Astrocyte (in vitro differentiated cells and primary cell): ENCODE data around the gene CYYR1. TPM values are rescaled to one million over a fixed set of nuclear protein-coding genes. Genes with fewer than 3 reads are reported as not detected.

ENCODE experiments used
- DNase-seq: peaks from one replicate; pipeline ENCODE4 v3.0.0-alpha.2; 2010; ENCODE audit warnings: low read depth
- FAIRE-seq: peaks from 2 replicates; lab custom pipeline; 2011; peaks lifted over from hg19 to GRCh38; lab: Jason Lieb, UNC
- H2AFZ ChIP-seq: 2 replicates; pipeline ENCODE4 v1.6.0; 2012; ENCODE audit warnings: low read depth, low read length, inconsistent platforms
- H3K27ac ChIP-seq: 2 replicates; pipeline ENCODE4 v1.5.1; 2011; ENCODE audit warnings: low read depth, low read length, inconsistent platforms
- H3K27me3 ChIP-seq: 2 replicates; pipeline ENCODE4 v1.6.0; 2011; ENCODE audit warnings: low read length, inconsistent platforms; ENCODE audit not compliant: insufficient read depth
- H3K36me3 ChIP-seq: 2 replicates; pipeline ENCODE4 v1.5.1; 2011; ENCODE audit warnings: low read length, inconsistent platforms; ENCODE audit not compliant: insufficient read depth
- H3K4me1 ChIP-seq: 2 replicates; pipeline ENCODE4 v1.5.1; 2011; ENCODE audit warnings: low read length, inconsistent platforms; ENCODE audit not compliant: insufficient read depth
- H3K4me2 ChIP-seq: 2 replicates; pipeline ENCODE4 v1.6.0; 2012; ENCODE audit warnings: low read length, inconsistent platforms
- H3K4me3 ChIP-seq: 2 replicates; pipeline ENCODE4 v1.5.1; 2011; ENCODE audit warnings: low read depth, mild to moderate bottlenecking, low read length, inconsistent platforms; ENCODE audit not compliant: insufficient read depth
- H3K79me2 ChIP-seq: 2 replicates; pipeline ENCODE4 v1.6.0; 2012; ENCODE audit warnings: mild to moderate bottlenecking, low read length, inconsistent platforms; ENCODE audit not compliant: insufficient read depth
- H3K9ac ChIP-seq: 2 replicates; pipeline ENCODE4 v1.6.0; 2012; ENCODE audit warnings: mild to moderate bottlenecking, low read length, inconsistent platforms
- H3K9me3 ChIP-seq: 2 replicates; pipeline ENCODE4 v1.5.1; 2012; ENCODE audit warnings: low read depth, mild to moderate bottlenecking, low read length, inconsistent platforms; ENCODE audit not compliant: insufficient read depth
- H4K20me1 ChIP-seq: 2 replicates; pipeline ENCODE4 v1.6.0; 2012; ENCODE audit warnings: low read length, inconsistent platforms; ENCODE audit not compliant: insufficient read depth
- H3K27ac Mint-ChIP-seq: one replicate; pipeline ENCODE4 v1.8.0; 2021; ENCODE audit warnings: mild to moderate bottlenecking, mixed read lengths; ENCODE audit not compliant: unreplicated experiment
- H3K27me3 Mint-ChIP-seq: one replicate; pipeline ENCODE4 v1.8.0; 2021; ENCODE audit warnings: low read depth, mixed read lengths; ENCODE audit not compliant: unreplicated experiment
- H3K36me3 Mint-ChIP-seq: one replicate; pipeline ENCODE4 v1.8.0; 2021; ENCODE audit warnings: low read depth, mixed read lengths; ENCODE audit not compliant: unreplicated experiment
- H3K4me1 Mint-ChIP-seq: one replicate; pipeline ENCODE4 v1.8.0; 2021; ENCODE audit warnings: low read depth, mixed read lengths; ENCODE audit not compliant: unreplicated experiment
- H3K4me3 Mint-ChIP-seq: one replicate; pipeline ENCODE4 v1.8.0; 2021; ENCODE audit warnings: mild to moderate bottlenecking, moderate library complexity, mixed read lengths; ENCODE audit not compliant: unreplicated experiment
- H3K9me3 Mint-ChIP-seq: one replicate; pipeline ENCODE4 v1.8.0; 2021; ENCODE audit warnings: mild to moderate bottlenecking, mixed read lengths; ENCODE audit not compliant: unreplicated experiment
- CTCF ChIP-seq: IDR thresholded peaks from 2 replicates; pipeline ENCODE4 v1.5.1; 2011; ENCODE audit warnings: low read depth, mild to moderate bottlenecking, inconsistent platforms, low read length, moderate library complexity; ENCODE audit not compliant: insufficient read depth
- EZH2 ChIP-seq: IDR thresholded peaks from 2 replicates; pipeline ENCODE4 v1.6.1; 2012; ENCODE audit warnings: mild to moderate bottlenecking, low read length, inconsistent platforms; ENCODE audit not compliant: insufficient read depth
- total RNA-seq: library from RNA; stranded (reverse); gene quantifications from 2 replicates; pipeline ENCODE4 v1.2.1, GENCODE V29; 2021

The CYYR1 gene
- total RNA-seq, 1 donor from 2014 or later, result 4.7 TPM

- Mint-ChIP-seq H3K27ac (peak overlapping the region; percentile 73), H3K4me1 (peaks cover 48% of the 10 kb centered on the region), H3K27me3 (no peaks in the 10 kb centered on the region), H3K9me3 (no peaks in the 10 kb centered on the region), H3K36me3 (no peaks in the 10 kb centered on the region), H3K4me3 (no peak overlapping the region)
- no peaks in the 10 kb centered on the region for H4K20me1 ChIP-seq
- no peaks in the 10 kb centered on the region for H3K27me3 ChIP-seq
- no peak for TF ChIP-seq CTCF
- no peaks in the 10 kb centered on the region for H3K36me3 ChIP-seq
- peak overlapping the region; percentile 68 for H2AFZ ChIP-seq
- peak overlapping the region; percentile 50 for H3K27ac ChIP-seq
- H3K4me1 ChIP-seq, result peaks cover 4% of the 10 kb centered on the region
- H3K9me3 ChIP-seq, result no peaks in the 10 kb centered on the region
- FAIRE-seq (no peak), DNase-seq (peak; percentile 63)
- no peaks in the 10 kb centered on the region for H3K79me2 ChIP-seq
- peak overlapping the region; percentile 54 for H3K4me2 ChIP-seq
- no peak overlapping the region for H3K4me3 ChIP-seq
- peak overlapping the region; percentile 28 for H3K9ac ChIP-seq
Observed at GRCh38 chr21:26449161-26449560, 123.9 kb downstream of the CYYR1 start.

- H2AFZ ChIP-seq, result peak overlapping the region; percentile 68
- TF ChIP-seq CTCF, result no peak
- TF ChIP-seq EZH2, result no peak
- Mint-ChIP-seq H3K36me3 (no peaks in the 10 kb centered on the region), H3K27me3 (no peaks in the 10 kb centered on the region), H3K4me1 (peaks cover 52% of the 10 kb centered on the region), H3K4me3 (no peak overlapping the region), H3K9me3 (no peaks in the 10 kb centered on the region), H3K27ac (peak overlapping the region; percentile 73)
- no peaks in the 10 kb centered on the region for H3K27me3 ChIP-seq
- peak overlapping the region; percentile 54 for H3K4me2 ChIP-seq
- peak overlapping the region; percentile 28 for H3K9ac ChIP-seq
- no peaks in the 10 kb centered on the region for H3K9me3 ChIP-seq
- H3K4me1 ChIP-seq, result peaks cover 4% of the 10 kb centered on the region
- H3K27ac ChIP-seq, result peak overlapping the region; percentile 50
- no peaks in the 10 kb centered on the region for H3K36me3 ChIP-seq
- H4K20me1 ChIP-seq, result no peaks in the 10 kb centered on the region
- H3K79me2 ChIP-seq, result no peaks in the 10 kb centered on the region
- no peak for FAIRE-seq
- DNase-seq, result no peak
- no peak overlapping the region for H3K4me3 ChIP-seq
Observed at GRCh38 chr21:26448751-26449150, 124.3 kb downstream of the CYYR1 start.

GRCh38 chr21:26447932-26448475 is 125.1 kb downstream of the CYYR1 start:
- peak overlapping the region; percentile 24 for H3K27ac Mint-ChIP-seq
- Histone ChIP-seq H3K27ac (no peak overlapping the region), H3K36me3 (no peaks in the 10 kb centered on the region), H3K9me3 (no peaks in the 10 kb centered on the region), H3K79me2 (no peaks in the 10 kb centered on the region), H3K4me1 (peaks cover 4% of the 10 kb centered on the region), H2AFZ (no peak overlapping the region), H4K20me1 (no peaks in the 10 kb centered on the region), H3K4me3 (no peak overlapping the region), H3K27me3 (no peaks in the 10 kb centered on the region), H3K4me2 (no peak overlapping the region), H3K9ac (no peak overlapping the region)
- H3K9me3 Mint-ChIP-seq, result no peaks in the 10 kb centered on the region
- no peak overlapping the region for H3K4me3 Mint-ChIP-seq
- no peaks in the 10 kb centered on the region for H3K36me3 Mint-ChIP-seq
- FAIRE-seq, result no peak
- H3K4me1 Mint-ChIP-seq, result peaks cover 53% of the 10 kb centered on the region
- TF ChIP-seq EZH2 (no peak), CTCF (no peak)
- H3K27me3 Mint-ChIP-seq, result no peaks in the 10 kb centered on the region
- DNase-seq, result no peak
